HG02678 (cell line): ENCODE measurements around the gene KIF26B.
"Not testable (repeated sequence)": the region's sequence is repeated elsewhere in the genome, so short reads cannot be mapped to it uniquely, and the experiment has no call there.

Experiments
- ATAC-seq: cut with Tn5 transposase; IDR thresholded peaks from one replicate; pipeline ENCODE4 v1.9.1; 2021; ENCODE audit warnings: mild to moderate bottlenecking, moderate library complexity; ENCODE audit not compliant: unreplicated experiment

KIF26B gene

DNA sequence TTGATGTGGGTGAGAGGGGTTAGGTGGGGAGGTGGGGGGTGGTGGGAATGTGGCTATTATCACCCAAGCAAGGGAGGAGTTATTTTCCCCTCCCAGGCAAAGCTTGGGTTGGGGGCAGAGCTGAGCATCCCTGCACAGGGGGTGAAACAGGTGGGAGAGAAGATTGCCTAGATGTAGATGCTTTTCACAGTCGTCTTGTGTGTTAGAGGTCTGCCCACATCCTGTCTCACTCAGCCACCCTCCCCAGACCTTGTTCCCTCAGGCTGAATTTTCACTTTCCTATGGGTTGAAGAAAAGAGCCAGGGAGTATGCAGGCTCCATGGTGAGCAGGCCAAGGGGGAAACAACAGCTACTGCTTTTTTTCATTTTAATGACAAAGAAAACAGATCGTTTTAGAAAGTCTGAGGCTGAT is 223.5 kb downstream of the KIF26B start:
- peak; percentile 73 for ATAC-seq

DNA sequence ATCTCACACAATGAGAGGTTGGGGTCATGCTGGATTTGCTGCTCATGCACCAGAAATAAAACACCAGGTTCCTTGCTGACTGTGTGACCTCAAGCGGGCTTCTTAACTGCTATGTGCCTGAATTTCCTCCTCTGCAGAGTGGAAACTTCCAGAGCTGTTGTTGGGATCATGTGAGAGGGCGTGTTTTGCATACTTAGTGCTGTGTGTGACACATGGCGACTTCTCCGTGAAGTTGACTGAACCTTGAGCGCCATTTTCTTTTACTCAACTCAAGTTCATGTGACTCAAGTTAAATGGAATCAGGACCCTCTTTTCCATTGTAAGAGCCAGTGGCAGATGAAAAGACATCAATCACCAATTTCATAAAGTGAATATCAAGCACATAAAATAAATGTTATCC is 224.0 kb downstream of the KIF26B start:
- no peak for ATAC-seq

DNA sequence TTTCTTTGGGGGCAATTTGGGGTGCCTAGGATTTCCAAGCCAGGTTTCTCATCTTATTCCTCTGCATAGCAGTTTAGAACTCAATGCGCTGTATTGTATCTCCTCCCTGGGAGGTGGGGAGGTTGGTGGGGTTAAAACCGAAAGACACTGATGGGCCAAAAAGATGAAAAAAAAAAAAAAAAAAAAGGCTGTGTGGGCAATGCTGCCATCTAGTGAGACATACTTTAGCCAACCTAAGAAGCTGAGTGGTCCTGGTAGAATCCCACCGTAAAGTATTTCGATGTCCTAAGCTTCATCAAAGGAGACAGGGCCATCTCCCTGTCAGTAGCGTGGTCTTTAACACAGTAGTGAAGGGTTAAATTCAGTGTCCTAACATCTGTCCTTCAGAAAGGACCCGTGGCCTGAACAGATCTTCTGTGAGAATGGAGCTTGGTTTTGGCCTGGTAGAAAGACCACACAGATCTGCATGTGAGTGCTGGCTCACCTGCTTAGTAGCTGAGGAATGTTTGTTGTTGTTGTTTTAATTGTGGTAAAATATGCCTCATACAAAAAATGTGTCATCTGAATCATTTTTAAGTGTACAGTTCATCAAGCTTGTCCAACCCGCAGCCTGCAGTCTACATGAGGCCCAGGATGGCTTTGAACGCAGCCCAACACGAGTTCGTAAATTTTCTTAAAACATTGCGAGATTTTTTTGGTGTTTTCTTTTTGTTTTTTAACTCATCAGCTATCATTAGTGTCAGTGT is 226.2 kb downstream of the KIF26B start:
- ATAC-seq, result no peak

DNA sequence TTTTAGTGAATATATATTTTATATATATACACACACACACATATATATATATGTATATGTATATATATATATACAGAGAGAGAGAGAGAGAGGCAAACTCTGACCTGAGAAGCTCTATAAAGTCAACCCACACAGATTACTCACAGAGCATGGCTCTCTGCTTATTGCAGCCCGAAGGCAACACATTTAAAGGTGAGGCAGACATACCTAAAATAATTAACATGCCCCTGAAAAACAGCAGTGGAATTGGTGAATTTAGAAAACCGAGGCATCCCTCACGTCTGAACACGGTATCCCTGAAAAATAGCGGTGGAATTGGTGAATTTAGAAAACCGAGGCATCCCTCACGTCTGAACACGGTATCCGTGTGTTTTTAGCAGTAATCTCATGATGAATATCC is 228.2 kb downstream of the KIF26B start:
- ATAC-seq, result no peak

DNA sequence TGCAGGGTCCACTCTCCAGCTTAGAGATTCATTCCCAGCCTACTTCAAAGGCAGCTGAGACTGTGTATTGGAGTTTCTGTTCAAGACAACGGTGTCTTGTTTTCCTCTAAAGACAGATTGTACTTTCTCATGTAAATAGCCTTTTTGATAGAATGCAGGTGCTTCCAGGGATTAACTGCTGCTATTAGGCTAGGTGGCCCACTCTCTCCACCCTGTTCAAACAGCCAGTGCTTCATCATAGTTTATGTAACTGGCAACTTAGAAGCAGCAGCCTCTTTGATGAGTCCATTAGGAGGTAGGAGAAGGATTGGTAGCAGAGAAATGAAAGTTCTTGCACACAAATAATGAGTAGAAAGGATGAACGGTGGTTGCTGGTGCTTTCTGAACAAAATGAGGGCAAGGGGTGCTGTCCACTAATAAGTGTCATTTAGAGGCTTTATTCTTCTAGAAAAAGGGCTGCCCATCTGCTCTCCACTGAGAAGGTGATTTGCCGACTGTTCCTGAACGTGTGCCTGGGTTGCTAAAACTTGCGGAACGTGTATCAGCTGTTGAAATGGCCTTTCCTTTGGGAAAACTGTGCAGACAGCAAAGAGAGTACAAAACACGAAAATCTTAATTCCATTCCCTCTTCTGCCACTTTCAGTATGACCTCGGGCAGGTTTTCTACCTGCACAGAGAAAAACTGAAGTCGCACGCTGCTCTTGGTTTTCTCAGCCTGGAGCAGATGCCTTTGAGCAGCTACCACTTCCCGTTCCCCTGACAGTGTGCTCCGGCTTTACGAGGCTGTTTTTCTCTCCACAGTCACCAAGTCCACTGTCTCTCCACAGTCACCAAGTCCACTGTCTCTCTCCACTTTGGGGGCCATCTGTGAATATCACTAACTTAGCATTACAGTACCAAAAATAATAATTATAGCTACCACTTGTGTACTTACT is 228.9 kb downstream of the KIF26B start:
- ATAC-seq, result no peak

DNA sequence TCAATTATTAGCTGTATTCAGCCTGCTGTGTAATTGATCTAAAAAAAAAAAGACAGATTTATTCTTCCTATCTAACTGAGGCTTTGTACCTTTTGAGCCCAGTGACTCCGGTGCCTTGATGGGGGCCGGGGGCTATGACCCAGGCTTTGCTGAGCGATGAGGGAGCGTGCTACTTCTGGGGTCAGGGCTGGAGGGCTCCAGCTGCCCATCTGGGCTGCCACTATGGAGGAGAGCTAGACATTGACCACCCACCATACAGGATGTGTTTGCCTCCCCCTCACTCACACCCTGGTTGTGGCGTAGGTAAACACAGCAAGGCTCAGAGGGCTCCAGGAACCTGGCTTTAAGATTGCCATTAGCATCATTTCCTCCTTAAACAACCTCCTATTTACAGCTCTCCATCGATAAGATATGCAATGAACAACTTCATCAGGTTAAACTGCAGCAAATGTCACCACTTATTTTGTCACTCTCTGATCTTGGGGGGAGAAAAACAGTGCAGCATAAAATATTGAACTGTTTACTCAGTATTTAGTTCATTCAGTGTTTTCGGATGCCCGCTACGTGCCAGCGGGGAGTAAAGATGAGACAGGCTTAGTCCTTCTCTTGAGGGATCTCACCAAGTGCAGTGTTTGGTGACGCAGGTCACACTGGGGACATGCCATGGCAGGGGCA is 231.6 kb downstream of the KIF26B start:
- no peak for ATAC-seq

DNA sequence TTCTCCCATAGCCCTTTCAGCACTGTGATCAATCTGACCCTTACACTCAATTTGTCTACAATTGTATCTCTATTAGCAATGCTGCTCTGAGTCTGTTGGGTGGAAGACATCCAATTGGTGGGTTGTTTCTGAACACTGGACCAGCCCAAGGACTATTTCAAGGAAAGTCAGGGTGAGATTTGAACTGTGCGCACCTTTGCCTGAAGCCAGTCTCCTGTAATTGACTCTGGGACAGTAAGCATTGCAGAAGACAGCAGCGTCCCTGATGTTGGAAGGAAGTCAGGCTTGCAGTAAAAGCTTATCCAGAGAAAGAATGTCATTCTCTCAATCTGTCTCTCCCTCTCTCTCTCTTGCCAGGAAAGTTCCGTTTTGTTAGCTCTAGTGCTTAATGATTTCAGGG is 233.9 kb downstream of the KIF26B start:
- no peak for ATAC-seq

DNA sequence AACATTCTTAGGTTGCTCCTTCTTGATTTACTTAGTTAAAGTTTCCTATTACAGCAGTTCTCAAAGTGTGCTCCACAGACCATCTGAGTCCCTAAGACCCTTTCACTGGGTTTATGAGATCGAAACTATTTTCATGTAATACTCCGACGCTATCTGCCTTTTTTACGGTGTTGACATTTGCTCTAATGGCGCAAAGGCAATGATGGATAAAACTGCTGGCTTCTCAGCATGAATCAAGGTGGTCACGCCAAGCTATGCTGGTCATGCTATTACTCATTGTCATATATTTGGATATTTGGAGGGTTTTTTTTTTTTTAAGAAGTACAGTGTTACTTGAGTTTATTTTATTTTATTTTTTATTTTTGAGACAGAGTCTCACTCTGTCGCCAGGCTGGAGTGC is 235.1 kb downstream of the KIF26B start:
- ATAC-seq, result no peak

DNA sequence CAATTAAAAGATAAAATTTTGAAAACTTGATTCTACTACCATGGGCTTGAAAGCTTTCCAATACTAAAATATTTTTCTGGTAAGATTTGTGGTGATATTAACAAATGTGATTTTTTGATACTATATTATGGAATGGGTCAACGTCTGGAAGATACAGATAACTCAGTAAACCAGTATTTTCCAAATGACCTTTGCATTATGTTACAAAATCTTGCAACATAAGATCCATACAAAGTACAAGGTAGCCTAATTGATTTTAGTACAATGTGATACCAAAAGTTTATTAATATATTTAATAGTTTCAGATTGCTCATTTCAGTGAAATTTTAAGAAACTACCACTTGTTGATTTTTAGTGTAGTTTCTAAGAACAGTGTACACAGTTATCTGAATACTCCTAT is 236.2 kb downstream of the KIF26B start:
- ATAC-seq, result no peak

DNA sequence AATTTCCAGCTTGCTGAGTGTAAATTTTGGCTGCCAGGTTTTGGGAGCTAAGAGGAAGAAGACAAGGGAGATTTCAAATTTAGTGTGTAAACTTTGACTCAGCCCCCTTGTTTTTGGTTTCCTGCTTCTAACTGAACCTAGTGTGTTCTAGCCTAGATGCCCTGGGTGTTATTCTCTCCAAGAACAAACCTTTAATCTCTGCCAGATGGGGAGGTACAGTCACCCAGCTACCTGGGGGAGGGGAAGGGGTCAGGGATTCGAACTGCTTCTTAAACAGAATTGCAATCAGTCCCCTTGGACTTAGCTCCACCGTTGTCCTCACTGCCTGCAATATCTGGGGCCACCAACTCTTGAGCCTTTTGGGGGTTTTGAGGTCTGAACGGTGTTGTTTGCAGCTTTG is 238.9 kb downstream of the KIF26B start:
- no peak for ATAC-seq

DNA sequence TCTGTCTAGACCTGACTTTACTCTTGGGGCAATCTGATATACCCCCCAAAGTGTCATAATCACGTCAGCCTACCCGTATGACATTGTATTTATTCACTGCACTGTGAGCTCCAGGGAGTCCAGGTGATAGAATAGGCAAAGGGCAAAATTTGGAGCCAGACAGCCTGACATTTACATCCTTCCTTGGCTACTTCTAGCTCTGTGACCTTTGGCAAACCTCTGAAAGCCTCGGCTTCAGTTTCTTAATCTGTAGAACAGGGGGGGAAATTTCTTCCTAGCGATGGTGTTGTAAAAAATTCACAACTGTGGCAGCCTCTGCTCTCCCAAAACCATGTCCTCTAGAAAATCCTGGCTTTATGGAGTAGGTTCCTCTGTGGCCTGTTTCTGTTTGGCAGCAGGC is 240.9 kb downstream of the KIF26B start:
- ATAC-seq, result no peak

DNA sequence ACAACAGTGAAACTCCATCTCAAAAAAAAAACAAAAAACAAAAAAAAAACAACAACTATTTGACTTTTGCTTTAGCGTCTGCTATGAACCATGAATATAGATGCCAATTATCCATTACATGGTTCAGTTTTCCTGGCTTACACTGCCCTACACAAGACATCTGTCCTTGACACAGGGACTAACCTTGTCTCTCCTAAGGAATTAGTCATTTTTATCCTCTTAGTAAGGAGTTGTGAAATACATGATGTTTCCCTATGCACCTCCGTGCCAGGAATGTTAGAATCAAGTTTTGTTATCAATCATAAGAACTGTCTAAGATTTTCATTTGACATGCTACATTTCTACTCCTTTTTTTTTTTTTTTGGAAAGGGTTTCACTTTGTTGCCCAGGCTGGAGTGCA is 241.8 kb downstream of the KIF26B start:
- no peak for ATAC-seq

DNA sequence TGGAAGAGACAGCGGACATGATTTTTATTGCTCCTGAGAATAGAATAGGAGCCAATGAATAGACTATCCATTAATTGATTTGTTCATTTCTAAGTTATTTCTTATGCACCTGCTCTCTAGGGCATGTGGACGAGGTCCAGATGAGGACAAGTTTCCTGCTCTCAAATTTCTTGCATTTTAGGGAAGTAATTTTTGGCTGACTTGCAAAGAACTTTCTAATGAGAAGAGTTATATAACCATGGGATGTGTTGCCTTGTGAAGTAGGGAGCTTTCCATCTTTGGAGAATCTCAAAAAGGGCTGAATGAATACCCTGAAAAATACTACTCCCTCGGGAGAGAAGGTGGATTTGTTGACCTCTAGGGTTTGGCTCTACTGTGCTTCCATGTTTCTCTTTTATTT is 243.0 kb downstream of the KIF26B start:
- no peak for ATAC-seq

DNA sequence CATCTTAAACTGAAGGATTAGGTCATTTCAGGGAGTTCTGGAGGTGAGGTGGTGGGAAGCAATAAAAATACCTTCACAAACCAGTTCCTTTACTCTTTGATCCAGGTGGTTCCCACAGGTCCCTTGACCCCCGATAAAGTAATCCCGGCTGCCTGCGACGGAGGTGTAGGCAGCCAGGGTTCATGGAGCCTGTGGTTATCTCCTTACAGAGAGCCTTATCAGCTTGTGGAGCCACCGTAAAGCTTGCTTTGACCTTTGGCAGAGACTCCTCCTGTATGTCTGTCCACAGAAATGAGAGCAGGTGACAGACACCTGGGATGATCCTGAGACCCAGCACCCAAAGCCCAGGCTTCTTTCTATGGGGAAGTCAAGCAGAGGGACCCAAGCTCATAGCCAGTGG is 243.4 kb downstream of the KIF26B start:
- no peak for ATAC-seq

DNA sequence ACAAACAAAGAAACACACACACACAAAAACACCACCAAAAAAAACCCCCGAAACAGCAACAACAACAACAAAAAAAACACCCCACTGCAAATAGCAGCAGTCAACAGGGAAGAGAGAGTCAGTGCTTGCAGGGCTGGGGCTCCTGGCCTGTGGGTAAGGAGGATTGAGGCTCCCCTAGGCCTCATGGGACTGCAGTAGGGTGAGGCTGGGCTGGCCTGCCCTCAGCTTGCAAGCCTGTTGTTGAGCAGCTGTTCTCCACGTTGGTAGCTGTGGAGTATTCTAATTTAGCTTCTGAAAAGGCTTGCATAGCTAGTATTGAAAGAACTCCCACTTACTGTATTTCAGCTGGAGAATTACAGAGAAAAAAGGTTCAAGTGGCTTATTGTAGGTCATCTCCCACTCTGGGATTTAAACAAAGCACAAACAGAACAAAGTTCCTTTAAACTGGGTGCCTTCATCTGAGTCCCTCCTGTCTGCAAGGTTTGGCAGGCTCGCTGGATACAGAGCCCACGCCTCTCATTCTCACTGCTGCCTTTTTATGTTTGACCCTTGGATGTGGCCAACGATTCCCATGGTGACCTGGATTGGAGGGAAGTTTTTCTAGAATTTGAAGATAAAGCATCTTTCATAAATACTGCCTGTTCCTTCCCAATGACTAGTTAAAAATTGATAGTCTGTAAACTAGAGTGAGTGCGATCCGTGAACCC is 247.2 kb downstream of the KIF26B start:
- no peak for ATAC-seq

DNA sequence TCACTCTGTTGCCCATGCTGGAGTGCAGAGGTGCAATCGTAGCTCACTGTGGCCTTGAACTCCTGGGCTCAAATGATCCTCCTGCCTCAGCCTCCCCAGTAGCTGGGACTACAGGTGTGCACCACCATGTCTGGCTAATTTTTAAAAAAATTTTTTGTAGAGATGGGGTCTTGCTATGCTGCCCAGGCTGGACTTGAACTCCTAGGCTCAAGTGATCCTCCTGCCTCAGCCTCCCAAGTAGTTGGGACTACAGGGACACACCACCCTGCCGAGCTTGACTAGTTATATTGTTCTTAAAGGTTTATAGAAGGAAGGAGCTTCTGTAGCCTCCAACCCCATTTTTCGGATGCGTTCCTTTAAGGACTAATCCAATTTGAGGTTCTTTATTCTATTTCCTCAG is 248.2 kb downstream of the KIF26B start:
- ATAC-seq, result not testable (repeated sequence)

DNA sequence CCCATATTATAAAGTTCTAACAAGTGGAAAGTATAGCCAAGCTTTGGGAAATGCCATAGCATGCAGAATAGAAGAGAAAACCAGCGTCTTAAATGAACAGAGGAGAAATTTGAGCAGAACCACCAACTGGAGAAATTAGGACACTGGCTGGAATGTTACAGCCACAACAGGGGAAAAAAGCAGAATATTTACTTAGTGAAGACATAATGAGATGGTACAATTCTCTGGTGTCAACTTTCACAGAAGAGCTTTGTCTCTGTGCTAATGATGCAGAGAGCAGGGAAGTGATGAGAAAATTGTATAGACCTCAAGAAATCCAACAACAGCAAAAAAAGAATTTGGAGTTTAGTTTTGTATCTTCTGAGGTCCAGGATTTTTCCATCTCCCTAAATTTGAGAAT is 249.7 kb downstream of the KIF26B start:
- no peak for ATAC-seq

DNA sequence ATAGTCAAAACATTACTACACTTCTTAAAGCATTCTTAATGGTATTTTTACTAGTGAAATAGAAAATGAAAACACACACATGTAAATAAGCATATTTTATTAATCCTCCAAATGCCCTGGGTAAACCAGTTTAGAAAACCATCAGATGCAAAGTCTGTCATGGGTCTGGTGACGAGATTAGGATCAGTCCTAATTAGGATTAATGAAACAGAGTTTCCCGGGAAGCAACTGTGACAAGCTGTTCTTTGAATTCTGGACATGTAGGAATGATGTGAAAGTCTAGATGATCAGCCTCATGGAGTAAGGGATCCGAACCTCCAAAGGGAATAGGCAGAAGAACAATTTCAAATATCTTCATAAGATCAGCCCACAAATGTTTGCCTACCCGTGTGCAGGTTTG is 250.2 kb downstream of the KIF26B start:
- no peak for ATAC-seq

DNA sequence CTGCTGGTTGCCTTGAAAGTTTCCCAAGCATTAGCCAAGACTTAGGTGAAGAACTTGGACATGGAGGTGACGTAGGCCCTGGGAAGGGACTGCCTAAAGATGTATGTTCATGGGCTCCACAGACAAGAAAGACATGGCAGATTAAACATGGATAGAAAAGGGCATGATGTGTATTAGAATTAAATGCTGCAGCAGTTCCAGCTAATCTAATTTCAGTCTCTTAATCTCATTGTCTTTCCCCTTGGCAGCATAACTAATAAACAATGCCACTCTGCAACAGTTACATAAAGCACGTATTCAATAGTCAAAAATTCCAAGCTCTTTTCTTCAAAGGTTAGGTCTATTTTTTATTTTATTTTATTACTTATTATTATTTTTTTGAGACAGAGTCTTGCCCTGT is 251.6 kb downstream of the KIF26B start:
- no peak for ATAC-seq

DNA sequence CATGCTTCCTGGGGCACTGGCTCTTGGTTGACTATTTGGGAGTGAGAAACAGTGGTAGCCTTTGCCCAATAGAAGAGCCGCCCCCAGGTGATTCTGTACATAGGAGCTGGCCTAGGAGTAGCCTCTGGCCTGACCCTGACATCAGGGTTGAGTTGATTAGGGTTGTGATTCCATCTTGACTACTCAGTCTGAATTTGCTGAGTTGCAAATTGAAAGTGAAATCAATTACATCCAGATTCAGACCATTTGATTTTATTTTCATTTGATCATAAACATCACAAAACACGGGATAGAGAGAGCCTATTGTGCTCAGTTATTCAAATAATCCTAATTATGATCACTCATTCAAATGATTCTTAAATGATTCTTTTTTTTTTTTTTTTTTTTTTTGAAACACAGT is 253.2 kb downstream of the KIF26B start:
- ATAC-seq, result no peak
